Measurements from ENCODE around the gene MIPOL1. TPM values are rescaled to one million over a fixed set of nuclear protein-coding genes. Genes with fewer than 3 reads are reported as not detected.
"Not testable (repeated sequence)": the region's sequence is repeated elsewhere in the genome, so short reads cannot be mapped to it uniquely, and the experiment has no call there.

MIPOL1 gene
- total and polyA plus RNA-seq, 8 donors: 2.4 to 9.0 (median 6.4) TPM

DNA sequence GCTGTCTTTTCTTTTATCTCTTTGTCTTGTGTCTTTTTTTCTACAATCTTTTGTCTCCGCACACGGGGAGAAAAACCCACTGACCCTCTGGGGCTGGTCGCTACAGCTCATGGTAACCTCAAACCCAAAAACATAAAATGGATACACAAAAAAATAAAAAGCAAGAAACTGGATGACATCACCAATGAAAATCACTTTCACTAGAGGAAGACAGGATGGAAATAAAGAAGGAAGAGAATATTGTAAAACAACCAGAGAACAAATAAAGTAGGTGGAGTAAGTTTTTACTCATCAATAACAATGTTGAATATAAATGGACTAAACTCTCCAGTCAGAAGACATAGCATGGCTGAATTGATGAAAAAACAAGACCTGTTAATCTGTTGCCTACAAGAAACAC lies 17.6 kb downstream of the MIPOL1 start:
- H3K27me3 ChIP-seq: no peaks in the 10 kb centered on the region
- H3K4me3 ChIP-seq: no peak overlapping the region
- no peak overlapping the region for H3K27ac ChIP-seq
- DNase-seq (no peak), FAIRE-seq (no peak), ATAC-seq (no peak)
- TF ChIP-seq, protein P1, sequence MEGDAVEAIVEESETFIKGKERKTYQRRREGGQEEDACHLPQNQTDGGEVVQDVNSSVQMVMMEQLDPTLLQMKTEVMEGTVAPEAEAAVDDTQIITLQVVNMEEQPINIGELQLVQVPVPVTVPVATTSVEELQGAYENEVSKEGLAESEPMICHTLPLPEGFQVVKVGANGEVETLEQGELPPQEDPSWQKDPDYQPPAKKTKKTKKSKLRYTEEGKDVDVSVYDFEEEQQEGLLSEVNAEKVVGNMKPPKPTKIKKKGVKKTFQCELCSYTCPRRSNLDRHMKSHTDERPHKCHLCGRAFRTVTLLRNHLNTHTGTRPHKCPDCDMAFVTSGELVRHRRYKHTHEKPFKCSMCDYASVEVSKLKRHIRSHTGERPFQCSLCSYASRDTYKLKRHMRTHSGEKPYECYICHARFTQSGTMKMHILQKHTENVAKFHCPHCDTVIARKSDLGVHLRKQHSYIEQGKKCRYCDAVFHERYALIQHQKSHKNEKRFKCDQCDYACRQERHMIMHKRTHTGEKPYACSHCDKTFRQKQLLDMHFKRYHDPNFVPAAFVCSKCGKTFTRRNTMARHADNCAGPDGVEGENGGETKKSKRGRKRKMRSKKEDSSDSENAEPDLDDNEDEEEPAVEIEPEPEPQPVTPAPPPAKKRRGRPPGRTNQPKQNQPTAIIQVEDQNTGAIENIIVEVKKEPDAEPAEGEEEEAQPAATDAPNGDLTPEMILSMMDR (IDR thresholded peaks at IDR 0.05): no peak
- WGBS, 2 donors: 96 to 97% methylated on average over 3 of the region's 3 CpGs
- H3K36me3 ChIP-seq: no peaks in the 10 kb centered on the region
- intact Hi-C loops (cut with DNase I): no loop called here
- no peaks in the 10 kb centered on the region for H3K4me1 ChIP-seq
- no peaks in the 10 kb centered on the region for H3K9me3 ChIP-seq

DNA sequence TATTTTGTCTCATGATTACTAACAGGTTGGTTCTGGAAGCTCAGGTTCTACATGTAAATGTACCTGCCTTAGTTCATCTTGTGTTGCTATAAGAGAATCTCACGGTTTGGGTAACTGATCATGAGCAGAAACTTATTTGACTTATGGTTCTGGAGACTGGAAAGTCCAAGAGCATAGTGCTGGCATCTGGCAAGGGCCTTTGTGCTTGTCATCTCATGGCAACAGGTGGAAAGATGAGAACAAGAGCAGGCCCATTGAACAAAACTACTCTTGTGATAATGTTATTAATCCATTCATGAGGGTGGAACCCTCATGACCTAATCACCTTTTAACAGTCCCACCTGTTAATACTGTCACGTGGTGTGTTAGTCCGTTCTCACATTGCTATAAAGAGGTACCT lies 23.3 kb downstream of the MIPOL1 start:
- TF ChIP-seq, protein P1 (IDR thresholded peaks at IDR 0.05): no peak
- Histone ChIP-seq H3K27me3 (no peaks in the 10 kb centered on the region), H3K4me1 (no peaks in the 10 kb centered on the region), H3K27ac (no peak overlapping the region), H3K4me3 (no peak overlapping the region), H3K9me3 (no peaks in the 10 kb centered on the region), H3K36me3 (no peaks in the 10 kb centered on the region)
- DNase-seq (no peak), FAIRE-seq (no peak), ATAC-seq (no peak)
- intact Hi-C loops (cut with DNase I): no loop called here
- 92 to 93% methylated on average over 3 of the region's 3 CpGs for WGBS, 2 donors

DNA sequence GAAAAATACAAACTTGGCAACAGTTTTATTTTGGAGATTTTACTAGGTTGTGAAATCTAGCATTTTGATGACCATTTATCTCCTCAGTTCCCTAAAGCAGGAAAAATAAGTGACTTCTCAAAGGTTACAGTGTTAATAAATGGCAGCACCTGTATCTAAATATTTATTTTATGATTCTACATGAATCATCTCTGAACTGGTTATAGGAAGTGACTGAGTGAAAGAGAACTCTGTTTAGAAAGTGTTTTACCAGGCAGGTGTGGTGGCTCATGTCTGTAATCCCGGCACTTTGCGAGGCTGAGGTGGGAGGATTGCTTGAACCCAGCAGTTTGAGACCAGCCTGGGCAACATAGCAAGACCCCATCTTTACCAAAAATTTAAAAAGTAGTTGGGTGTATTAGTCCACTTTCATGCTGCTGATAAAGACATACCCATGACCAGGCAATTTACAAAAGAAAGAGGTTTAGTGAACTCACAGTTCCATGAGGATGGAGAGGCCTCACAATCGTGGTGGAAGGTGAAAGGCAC lies 26.3 kb downstream of the MIPOL1 start:
- 89 to 92% methylated on average over 3 of the region's 3 CpGs for WGBS, 2 donors

DNA sequence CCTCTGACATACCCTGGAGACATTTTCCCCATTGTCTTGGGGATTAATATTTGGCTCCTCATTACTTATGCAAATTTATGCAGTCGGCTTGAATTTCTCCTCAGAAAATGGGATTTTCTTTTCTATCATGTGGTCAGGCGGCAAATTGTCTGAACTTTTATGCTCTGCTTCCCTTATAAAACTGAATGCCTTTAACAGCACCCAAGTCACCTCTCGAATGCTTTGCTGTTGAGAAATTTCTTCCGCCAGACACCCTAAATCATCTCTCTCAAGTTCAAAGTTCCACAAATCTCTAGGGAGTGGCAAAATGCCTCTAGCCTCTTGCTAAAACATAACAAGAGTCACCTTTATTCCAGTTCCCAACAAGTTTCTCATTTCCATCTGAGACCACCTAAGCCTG lies 27.9 kb downstream of the MIPOL1 start:
- DNase-seq; ATAC-seq; intact Hi-C loops (cut with DNase I); H3K36me3 ChIP-seq; H3K4me1 ChIP-seq; H3K27ac ChIP-seq; H3K9me3 ChIP-seq; FAIRE-seq; H3K4me3 ChIP-seq; H3K27me3 ChIP-seq: not testable (repeated sequence)
- 94 to 98% methylated on average over 4 of the region's 4 CpGs for WGBS, 2 donors

More for the DNA sequence above, 26.3 kb downstream of the MIPOL1 start:
- H3K36me3 ChIP-seq: no peaks in the 10 kb centered on the region
- TF ChIP-seq, protein P1 (IDR thresholded peaks at IDR 0.05): no peak
- H3K4me3 ChIP-seq: no peak overlapping the region
- no peaks in the 10 kb centered on the region for H3K4me1 ChIP-seq
- FAIRE-seq (no peak), DNase-seq (no peak), ATAC-seq (peak in 1 of 4 donors; percentile 63)
- H3K27ac ChIP-seq: no peak overlapping the region
- no peaks in the 10 kb centered on the region for H3K27me3 ChIP-seq
- intact Hi-C loops (cut with DNase I): no loop called here
- no peaks in the 10 kb centered on the region for H3K9me3 ChIP-seq

DNA sequence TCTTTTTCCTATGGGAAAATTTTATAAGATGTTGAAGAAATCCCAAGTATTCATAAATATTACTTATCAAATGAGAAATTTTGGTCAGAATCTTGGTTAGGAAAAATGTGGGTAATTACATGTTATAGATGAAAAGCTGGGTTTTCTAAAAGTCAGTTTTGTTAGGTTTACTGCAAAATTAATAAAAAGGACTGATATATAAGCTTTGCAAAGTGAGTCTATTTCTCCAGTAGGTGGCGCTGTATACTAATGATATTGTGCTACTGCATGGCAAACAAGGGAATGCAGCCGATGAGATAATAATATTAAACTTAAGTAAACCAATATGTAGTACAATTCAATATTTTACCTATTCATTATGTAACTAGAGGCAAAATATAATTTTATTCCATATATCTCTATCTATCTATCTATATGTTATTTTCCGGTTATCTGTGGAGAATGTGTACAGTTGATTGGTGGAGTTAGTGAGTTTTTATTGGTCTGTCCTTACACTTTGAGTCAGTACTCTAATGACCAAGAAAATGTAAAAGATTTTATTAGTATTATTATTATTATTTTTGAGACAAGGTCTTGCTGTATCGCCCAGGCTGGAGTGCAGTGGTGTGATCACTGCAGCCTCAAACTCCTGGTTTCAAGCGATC lies 32.9 kb downstream of the MIPOL1 start:
- TF ChIP-seq, protein P1 (IDR thresholded peaks at IDR 0.05): peak; percentile 55 to 77 (median 66)
- Histone ChIP-seq H3K9me3 (no peaks in the 10 kb centered on the region), H3K4me3 (no peak overlapping the region), H3K27ac (no peak overlapping the region), H3K4me1 (no peaks in the 10 kb centered on the region), H3K27me3 (no peaks in the 10 kb centered on the region), H3K36me3 (no peaks in the 10 kb centered on the region)
- WGBS, 2 donors: 55 to 58% methylated on average over 5 of the region's 5 CpGs
- ATAC-seq (peak in 3 of 4 donors; percentile 79 to 86 (median 82)), FAIRE-seq (peak; percentile 93), DNase-seq (no peak)
- intact Hi-C loops (cut with DNase I): no loop called here
